ENCODE measurements around the gene PPP1R12B. TPM values are rescaled to one million over a fixed set of nuclear protein-coding genes. Genes with fewer than 3 reads are reported as not detected.
"Not testable (repeated sequence)": the region's sequence is repeated elsewhere in the genome, so short reads cannot be mapped to it uniquely, and the experiment has no call there.

Gene PPP1R12B
- polyA plus RNA-seq, 3 donors, result 2.8 to 9.8 (median 8.1) TPM

DNA sequence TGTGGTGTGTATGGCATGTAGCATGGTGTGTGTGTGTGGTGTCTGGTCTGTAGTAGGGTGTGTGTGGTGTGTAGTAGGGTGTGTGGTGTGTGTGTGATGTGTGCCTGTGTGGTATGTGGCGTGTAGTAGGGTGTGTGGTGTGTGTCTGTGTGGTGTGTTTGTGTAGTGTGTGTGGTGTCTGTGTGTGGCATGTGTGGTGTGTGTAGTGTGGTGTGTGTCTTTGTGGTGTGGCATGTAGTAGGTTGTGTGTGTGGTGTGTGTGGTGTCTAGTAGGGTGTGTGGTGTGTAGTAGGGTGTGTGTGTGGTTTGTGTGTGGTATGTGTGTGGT lies 276.2 kb downstream of the PPP1R12B start:
- 54 to 84% (median 67%) methylated on average over 1 of the region's 1 CpG for WGBS, 3 donors
- H3K27ac ChIP-seq (ENCODE audit: low read depth, low read length), result no peak overlapping the region

DNA sequence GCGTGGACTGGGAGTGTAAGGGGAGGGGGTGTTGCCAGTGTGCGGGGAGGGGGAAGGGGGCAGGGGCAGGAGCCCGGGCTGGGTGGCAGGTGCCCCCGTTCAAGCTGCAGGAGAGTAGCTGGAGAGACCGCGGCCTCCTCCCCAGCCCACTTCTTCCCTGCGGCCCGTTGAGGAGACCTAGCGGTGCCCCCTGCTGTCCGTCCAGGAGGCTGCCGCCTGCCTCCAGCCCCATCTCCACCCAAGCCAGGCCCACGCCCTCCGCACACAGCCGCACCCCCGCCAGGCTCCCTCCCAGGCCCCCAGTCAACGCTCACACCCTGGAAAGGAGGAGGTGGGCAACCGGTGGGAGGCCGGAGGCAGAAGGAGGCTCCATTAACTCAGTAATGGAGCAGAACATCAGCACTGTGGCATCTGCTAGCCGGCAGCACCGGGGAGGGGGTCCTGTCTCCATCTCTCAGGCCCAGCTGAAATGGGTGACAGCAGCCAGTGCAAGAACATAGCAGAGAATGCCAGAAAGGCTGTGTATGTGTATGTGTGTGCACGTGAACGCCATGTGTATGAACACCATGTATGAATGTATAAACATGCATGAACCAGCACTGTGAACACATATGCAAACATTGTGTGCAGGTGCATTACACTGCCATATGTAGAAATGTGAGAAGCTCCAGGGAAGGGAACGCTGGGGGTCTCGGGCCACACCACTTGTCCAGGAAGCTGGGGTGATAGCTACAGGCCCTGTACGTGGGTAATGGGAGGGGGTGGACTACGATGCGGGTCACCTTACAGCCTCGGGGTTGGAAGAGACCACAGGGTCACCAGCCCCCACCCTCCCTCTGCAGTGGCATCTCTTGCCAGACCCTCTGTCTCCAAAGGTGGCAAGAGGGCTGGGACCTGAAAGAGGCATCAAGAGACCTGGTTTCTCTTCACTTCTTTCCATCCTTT lies 277.2 kb downstream of the PPP1R12B start:
- WGBS, 3 donors, result 37 to 38% (median 37%) methylated on average over 23 to 28 of the region's 28 CpGs
- H3K27ac ChIP-seq (ENCODE audit: low read depth, low read length), result no peak overlapping the region

DNA sequence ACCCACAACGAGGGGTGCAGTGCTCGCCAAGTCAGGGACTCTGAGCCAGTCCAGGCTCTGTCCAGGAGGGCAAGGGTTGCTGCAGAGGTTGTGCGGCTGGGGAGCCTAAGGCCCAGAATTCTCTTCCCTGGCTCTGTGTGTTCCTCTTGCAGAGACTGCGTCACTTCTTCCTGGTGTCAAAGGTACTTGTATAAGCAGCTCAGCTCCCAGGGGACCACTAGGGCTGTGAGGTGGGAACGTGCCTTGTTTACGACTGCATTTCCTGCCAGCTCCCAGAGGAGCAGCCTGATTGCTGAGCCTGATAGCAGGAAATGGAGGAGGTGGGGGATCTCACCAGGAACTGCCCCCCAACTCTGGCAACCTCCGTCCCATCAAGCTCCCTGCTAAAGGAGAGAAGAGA lies 278.5 kb downstream of the PPP1R12B start:
- not testable (repeated sequence) for H3K27ac ChIP-seq (ENCODE audit: low read depth, low read length)
- 46 to 63% (median 54%) methylated on average over 6 to 7 of the region's 7 CpGs for WGBS, 3 donors

DNA sequence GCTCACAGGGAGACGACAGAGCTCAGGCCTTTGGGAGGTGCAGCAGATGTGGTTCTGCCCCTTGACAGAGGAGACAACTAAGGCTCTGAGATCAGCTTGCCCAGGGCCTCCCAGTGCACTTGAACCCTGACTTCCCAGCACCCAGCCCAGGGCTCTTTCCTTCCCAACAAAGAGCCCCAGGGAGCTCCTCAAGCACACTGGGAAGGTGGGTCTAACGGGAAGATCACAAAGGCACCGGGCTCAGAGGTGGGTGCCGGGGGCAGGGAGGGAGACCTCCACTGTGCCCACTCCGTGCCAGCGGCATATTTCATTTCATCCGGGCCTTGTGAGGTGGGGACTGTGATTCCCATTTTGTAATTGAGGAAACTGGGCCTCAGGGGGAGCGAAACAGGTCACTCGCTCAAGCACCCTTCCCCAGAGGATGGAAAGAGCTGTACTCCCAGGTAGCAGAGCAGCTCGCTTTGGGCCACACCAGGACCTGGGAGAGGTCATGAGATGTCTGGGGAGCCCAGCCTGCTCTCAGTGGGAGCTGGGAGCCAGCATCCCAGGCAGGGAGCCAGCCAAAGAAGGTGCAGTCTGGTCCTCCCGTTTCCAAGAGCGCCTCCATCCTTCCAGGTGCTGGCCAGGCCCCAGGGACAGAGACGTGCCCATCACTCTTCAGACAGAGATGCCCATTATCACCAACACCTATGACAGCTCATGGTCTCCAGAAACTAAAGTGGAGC lies 279.5 kb downstream of the PPP1R12B start:
- 79 to 85% (median 83%) methylated on average over 13 of the region's 13 CpGs for WGBS, 3 donors
- no peak overlapping the region for H3K27ac ChIP-seq (ENCODE audit: low read depth, low read length)

DNA sequence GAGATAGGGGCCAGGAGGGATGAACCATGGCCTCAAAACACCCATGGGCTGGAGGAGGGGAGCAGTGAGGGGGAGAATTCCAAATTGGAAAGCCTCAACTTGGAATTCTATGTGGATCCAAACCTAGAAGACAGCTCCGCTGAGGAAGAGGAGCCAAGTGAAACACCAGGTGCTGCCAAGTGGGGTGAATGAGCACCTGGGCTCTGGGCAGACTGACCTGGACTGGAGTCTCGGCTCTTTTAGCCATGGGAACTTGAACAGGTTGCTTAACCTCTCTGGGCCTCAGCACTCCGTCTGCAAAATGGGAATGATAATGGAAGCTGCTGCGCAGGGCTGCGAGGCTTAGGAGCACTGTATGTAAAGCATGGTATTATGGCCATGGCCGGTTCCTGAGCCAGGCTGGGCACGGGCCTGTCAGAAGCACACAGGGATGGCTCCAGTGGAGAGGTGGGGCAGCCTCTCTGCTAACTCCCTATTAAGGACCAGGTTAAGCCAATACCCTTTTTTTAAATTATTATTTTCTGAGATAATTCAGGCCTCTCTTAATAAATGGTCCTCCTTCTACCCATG lies 280.2 kb downstream of the PPP1R12B start:
- no peak overlapping the region for H3K27ac ChIP-seq (ENCODE audit: low read depth, low read length)
- WGBS, 3 donors, result 82 to 90% (median 89%) methylated on average over 7 of the region's 7 CpGs

DNA sequence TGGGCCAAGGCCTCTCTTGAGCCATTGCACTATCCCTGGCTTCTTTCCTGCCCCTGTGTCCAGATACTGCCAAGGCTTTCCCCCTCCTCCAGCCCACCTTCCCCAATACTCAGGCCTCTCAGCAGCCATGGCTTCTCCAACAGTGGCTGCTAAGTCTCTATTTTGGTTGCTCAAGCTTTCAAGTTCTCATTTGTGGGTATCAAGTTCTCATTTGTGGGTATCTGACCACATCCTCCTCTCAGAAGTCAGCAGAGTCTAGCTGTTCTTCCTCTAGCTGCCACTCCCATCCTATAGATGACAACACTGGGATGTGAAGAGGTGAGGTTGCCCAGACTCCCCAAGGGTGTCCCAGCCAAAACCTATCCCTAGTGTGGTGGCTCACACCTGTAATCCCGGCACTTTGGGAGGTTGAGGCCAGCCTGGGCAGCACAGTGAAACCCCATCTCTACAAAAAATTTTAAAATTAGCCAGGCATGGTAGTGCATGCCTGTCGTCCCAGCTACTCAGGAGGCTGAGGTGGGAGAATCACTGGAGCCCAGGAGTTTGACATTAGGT lies 280.8 kb downstream of the PPP1R12B start:
- not testable (repeated sequence) for H3K27ac ChIP-seq (ENCODE audit: low read depth, low read length)
- WGBS, 3 donors, result 72 to 88% (median 73%) methylated on average over 2 of the region's 2 CpGs

DNA sequence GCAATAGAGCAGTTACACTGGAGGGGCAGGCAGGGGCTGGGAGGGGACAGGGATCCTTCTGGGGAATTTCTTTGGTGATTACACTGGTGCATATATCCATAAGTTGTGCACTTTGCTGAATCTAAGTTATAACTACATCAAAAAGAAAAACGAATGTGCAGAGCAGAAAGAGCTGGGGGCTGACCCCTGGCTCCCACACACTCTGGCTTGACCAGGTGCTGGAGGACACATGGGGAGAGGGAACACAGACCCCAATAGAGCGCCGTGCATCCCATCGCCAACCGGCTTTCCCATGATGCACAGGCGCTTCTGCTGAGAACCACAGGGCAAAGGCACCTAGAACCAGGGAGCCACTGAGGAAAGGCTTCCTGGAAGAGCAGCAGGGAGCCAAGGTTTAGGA lies 281.6 kb downstream of the PPP1R12B start:
- 77 to 87% (median 87%) methylated on average over 5 to 6 of the region's 6 CpGs for WGBS, 3 donors
- not testable (repeated sequence) for H3K27ac ChIP-seq (ENCODE audit: low read depth, low read length)

DNA sequence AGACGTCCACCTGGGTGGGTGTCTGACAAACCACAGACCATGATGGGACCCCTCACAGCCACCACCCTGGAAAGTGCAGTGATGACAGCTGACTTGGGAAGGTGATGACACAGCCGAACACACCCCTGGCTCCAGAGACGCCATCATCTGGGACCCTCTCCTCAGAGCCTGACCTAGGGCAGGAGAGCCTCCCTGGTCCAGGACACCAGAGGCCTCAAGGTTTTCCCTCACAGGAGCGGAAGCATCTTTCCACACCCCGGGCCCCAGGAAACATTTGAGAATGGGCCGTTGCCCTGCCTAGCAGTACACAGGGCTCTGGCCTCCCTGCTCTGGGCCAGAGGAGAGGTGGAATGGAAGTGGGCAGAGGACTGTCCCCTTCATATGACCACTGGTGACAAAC lies 282.0 kb downstream of the PPP1R12B start:
- 69 to 83% (median 77%) methylated on average over 6 of the region's 6 CpGs for WGBS, 3 donors
- H3K27ac ChIP-seq (ENCODE audit: low read depth, low read length), result no peak overlapping the region

DNA sequence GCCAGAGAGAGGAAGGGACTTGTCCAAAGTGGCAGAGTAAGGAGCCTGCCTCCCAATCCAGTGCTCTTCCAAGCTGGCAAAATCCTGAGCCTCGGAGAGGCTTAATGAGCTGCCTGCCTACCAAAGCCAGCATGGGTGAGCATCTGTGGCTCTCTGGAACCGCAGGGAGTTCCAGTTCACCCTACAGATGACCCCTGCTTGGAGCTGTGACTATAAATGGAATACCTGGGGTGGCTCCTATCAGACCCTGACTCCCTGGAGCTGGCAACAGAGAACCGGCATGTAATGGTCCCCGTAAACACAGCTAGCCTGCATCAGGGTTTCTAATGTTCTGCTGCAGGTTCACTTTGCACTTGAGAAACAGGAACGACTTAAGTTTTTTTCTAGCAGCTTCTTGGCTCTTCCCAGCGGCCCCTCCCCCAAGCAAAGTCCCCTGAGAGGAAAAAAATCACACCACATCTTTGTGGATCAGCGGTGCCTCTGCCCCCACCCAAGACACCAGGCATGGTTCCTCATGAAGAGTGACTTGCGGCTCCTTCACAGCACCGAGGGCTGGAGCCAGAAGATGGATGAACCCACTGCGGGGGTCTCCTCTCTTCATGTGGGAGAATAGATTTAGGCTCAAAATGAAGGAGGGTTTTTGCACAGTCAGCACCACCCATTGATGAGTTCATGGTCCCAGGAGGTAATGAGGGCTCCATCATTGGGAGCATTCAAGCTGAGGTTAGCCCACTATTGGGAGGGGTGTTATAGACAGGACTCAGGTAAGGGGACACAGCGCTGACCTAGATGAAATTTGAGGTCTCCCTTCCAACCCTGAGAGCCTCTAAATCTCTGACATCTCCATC lies 282.8 kb downstream of the PPP1R12B start:
- H3K27ac ChIP-seq (ENCODE audit: low read depth, low read length), result no peak overlapping the region
- WGBS, 3 donors, result 60 to 63% (median 62%) methylated on average over 11 of the region's 11 CpGs

DNA sequence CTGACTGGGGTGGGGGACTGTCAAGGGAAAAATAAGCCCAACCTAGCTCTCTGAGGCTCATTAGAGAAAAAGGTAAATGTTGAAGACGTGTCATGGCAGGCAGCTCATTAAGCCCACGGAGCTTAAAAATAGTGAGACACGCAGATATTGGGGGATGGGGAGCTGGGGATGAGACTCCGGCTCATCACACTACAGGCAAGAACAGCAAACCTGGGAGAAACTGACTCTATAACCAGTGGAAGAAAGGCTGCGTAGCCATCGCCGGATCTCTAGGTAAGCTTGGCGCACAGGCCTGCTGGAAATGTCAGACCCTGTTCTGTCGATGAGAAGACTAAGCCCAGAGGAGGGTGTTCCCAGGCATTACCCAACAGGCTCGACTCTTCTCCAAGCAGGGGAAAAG lies 283.7 kb downstream of the PPP1R12B start:
- H3K27ac ChIP-seq (ENCODE audit: low read depth, low read length), result no peak overlapping the region
- WGBS, 3 donors, result 80 to 89% (median 86%) methylated on average over 10 of the region's 10 CpGs

DNA sequence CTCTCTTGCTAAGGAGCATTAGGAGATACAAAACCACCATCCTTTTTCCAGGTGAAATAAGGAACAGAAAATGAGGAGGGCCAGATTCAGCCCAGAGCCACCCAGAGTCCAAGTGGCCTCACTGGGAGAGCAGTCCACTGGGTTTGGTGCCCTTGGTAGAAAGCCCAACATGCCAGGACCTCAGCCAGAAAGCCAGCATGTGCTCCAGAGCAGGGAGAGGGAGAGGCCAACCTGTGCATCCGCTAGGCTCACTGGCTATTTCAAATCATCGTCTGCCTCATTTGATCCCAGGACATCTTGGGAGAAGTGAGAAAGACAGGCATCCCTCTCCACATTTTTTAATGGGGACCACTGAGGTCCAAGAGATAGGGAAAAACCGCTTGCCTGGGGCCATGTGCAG lies 287.7 kb downstream of the PPP1R12B start:
- WGBS, 3 donors, result 52 to 63% (median 60%) methylated on average over 3 of the region's 3 CpGs
- H3K27ac ChIP-seq (ENCODE audit: low read depth, low read length), result not testable (repeated sequence)

DNA sequence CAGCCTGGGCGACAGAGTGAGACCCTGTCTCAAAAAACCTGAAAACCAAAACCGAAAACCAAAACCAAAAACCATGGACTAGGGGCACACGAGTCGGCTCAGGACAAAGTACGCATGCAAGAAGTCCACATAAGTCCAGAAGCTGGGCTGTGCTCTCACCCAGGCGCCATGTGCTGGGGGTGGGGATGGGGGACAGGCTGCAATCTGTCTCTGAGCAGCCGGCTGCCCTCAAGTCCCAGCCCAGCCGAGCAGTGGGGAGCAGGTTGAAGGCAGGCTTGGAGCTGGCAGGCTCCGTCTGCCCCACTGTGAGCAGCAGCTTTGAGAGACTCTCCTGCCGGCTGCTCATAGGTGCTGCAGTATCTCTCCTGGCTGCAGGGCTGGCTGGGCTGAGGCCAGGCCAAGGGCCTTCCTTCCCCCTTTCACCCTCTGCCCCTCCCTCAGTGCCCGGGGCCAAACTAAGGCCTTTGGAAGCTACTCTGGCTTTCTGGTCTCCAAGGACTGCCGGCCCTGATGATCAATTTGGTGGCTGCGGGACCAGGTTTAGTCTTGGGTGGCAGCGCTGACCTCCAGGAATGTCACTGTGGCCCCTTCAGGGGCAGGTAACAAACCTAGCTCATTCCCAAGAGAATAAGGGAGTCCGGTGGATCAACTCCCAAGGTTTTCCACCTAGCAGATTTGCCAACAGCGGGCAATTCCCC lies 289.0 kb downstream of the PPP1R12B start:
- H3K27ac ChIP-seq (ENCODE audit: low read depth, low read length), result not testable (repeated sequence)
- 78 to 81% (median 80%) methylated on average over 15 to 16 of the region's 16 CpGs for WGBS, 3 donors

DNA sequence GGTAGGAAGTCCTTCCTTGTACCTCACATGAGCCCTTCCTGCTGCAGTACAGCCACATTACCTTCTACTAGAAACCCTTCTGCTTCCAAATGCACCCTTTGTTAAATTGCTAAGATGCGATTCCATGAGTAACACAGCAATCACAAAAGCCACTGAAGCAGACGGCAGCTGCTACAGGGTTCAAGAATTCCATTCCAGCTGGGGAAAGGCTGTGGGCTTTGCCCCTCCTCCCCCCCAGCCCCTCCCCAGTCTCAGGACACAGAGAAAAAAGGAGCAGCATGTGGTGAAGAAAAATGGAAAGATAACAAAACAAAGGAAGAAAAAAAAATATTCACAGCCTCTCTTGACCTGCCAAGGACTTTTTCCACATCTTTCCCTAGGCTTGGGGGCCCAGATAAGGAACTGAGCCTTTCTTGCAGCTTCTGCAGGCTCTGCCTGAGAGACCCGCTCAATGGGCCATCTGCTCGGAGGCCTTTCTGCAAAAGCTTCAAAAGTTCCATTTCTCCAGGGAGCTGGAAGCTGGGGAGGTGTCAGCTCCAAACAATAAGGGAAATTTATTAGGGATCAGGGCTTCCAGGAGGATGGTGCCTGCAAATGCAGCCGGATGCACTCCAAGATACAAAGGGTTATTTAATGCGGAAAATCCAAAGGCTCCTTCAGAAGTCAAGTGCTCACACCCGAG lies 289.7 kb downstream of the PPP1R12B start:
- no peak overlapping the region for H3K27ac ChIP-seq (ENCODE audit: low read depth, low read length)
- WGBS, 3 donors, result 67 to 76% (median 70%) methylated on average over 7 of the region's 7 CpGs

DNA sequence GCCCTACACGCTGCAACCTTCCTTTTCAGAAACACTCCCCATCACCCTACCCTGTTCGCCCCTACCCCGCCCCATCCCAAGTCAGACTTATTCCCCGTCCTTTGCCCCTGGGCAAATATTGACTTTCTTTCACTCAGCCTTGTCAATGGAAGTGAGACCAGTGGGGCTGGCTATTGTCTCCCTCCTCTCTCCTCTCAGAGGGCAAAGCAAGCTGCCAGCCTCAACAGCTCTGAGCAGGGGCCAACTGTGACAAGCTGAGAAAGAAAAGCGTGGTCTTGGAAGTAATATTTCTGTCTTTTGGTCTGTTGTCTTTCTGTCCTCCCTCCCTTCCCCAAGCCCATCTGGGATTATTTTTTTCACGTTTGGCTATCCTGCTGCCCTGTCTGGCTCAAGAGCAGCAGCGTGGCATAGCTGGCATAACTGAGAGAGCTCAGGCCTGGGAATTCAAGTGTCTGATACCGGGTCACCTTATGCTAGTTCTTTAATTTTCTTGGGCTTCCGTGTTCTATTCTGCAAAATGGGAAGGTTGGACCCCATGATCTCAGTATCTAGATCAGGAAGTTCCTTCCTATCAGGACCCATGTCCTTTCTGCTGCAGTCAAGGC lies 290.3 kb downstream of the PPP1R12B start:
- not testable (repeated sequence) for H3K27ac ChIP-seq (ENCODE audit: low read depth, low read length)
- 57 to 87% (median 84%) methylated on average over 9 of the region's 9 CpGs for WGBS, 3 donors

DNA sequence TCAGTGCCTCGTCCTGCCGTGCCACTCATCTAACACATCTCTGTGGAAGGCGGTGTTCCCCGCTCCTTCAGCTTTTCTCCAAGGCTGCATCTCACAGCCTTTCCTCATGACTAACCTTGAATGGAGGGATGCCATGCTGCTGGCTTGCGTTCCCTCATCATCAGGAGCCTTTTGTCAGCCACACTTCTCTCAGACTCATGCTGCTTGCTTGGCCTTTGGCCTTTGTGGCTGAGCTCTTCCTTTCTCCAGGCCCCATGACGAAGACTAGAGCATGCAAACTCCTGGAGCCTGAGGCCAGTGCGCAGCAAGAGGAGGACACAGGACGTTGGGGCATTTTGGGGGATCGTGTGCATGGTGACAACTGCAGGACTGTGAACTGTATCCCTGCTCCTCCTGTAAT lies 291.0 kb downstream of the PPP1R12B start:
- H3K27ac ChIP-seq (ENCODE audit: low read depth, low read length), result no peak overlapping the region
- WGBS, 3 donors, result 79 to 86% (median 79%) methylated on average over 9 of the region's 9 CpGs

DNA sequence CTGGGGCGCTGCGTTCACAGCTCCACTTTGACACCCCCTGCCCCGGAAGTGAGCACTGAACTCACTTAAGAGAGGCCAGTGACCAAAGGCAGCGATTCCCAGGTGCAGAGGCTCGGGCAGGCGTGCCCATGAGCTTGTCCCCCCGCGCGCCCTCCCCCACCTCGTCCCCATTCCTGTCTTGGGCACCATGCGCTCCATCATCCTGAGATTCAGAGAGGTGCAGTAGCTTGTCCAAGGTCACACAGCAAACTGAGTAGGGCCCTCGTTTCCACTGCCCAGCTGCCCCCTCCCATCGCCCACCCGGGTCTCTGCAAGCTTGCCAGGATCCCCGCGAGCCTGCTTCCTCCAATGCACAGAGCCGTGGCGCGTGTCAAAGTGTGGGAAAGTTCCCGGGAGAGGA lies 293.7 kb downstream of the PPP1R12B start:
- no peak overlapping the region for H3K27ac ChIP-seq (ENCODE audit: low read depth, low read length)
- 31 to 33% (median 32%) methylated on average over 20 of the region's 20 CpGs for WGBS, 3 donors

Data from adipose tissue (tissue), 3 donors.